SW480 (cell line): ENCODE measurements around the gene UGT1A1.

Experiments used
- DNase-seq: peaks from one replicate; pipeline ENCODE4 v3.0.0-alpha.2; 2016; ENCODE audit warnings: low spot score

UGT1A1 gene

GRCh38 chr2:233817361-233817911 lies 57.4 kb downstream of the UGT1A1 start:
- DNase-seq: no peak

DNA sequence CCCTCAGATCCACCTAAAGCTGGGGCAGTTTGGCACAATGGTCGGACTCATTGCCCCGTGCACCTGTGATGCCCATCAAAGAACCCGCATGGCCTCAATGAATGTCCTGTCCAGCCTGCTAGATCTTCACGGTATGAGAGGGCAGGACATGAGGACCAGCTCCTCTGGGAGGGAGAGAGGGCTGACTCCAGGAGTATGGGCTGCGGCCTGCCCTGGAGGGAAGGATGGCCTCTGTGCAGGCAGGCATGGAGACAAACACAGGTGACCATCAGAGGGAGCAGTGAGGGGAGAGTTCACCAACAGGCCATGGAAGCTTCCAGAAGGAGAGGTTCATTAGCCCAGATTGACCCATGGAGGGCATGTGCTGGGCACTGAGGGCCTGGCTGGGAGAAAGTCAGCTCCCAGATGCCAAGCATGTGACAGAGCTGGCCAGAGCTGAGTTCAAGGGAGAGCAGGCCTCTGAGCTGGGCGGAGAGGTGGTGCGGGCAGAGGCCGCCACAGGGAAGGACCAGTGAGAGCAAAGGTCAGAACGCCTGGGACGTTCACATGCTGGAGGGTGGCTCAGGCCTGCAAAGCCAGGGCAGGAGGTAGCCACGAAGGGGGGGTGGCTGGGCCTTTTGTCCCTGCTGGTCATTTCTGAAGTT lies 58.0 kb downstream of the UGT1A1 start:
- DNase-seq: no peak

DNA sequence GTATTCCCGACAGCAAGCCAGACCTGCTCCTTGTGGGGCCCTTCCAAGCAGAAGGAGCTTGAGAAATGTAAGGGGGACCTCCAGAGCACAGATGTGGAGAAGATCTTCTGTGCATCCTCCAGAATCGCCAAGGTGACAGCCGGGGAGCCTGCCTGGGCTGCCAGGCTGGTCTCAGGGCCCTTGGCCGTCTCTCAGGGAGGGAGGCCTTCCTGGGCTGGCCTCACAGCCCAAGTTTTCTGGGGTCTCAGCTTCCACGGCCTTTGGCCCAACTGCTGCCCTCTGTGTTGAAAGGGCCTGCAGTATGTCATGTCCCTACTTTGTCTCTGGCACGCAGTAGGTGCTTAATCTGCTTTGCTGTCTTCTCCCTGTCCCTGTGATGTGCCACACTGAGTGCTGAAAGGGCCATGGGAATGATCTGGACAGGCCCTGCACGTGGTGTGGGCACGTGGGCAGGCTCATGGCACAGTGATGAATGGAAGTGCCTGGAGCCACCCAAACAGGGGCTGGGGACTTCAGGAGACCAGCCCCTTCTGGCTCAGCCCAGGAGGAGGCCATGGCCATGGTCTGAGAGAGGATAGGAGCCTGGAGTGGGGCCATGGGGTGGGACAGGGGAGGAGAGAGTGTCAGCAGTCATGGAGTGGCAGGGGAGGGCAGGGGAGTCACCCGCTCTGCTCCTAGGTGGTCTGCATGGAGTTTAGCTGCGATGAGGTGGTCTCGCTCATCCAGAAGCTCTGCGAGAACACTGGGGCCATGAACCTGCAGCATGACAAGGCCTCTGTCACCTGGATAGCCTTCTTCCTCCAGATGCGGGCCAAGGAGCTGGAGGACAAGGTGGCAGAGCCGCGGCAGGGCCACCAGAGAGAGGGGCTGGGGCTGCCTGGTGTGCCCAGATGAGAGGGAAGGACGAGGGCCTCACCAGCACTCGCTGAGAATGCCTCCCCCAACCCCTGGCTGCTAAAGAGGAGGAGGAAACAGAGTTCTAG lies 58.9 kb downstream of the UGT1A1 start:
- no peak for DNase-seq

- no peak for DNase-seq
Measured at GRCh38 chr2:233819884-233820773, 60.1 kb downstream of the UGT1A1 start.

DNA sequence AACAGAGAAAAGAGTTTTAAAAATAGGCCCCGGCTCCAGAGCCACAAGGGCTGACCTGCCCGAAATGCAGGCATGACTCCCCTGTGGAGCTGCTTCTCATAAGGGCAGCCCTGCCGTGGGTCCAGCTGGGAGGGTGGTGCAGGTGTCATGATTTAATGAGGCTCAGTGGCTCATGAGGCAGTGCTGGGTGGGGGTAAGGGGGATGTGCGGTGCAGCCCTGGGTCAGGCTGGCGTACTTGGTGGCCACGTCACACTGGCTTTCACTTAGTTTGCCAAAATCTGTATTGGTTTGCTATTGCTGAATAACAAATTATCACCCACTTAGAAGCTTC lies 60.7 kb downstream of the UGT1A1 start:
- no peak for DNase-seq

DNA sequence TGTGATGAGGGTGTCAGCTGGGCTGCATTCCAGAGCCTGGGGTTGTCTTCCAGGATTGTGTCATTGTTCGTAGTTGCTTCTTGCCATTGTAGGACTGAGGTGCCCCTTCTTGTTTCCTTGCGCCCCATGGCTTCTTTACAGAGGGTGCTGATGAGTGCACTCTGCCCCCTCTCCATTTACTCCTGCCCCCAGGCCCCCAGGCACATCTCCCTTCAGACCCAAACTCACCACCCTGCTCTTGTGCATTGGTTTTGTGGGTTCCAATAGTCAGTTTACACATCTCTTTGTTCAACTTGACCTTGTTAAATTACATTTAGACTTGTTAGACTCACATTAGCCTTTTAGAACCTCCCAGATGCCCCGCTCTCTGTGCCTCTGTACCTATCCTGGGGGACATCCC lies 61.1 kb downstream of the UGT1A1 start:
- no peak for DNase-seq

DNA sequence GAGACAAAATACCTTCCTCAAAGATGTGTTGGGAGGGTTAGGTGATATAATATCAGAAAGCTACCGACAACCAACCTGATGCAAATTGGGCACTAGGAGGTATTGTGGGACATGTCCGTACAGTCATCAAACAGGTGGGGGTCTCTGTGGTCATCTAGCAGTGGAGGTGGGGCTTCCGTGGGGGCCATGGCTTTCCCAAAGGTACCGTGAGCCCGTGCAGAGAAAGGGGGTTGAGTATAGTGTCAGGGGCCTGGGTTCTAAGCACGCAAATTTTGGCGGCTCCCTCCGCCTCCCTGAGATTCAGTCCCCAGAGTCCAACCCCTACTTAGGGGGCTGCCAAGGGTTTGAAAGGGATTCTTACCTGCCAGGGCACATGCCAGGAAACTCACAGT lies 61.6 kb downstream of the UGT1A1 start:
- no peak for DNase-seq

GRCh38 chr2:233822101-233822771 lies 62.2 kb downstream of the UGT1A1 start:
- DNase-seq: no peak
